ENCODE data around the gene RAB17.

- TF ChIP-seq CTCF (IDR thresholded peaks at IDR 0.05; ENCODE audit: low read depth, low read length): no peak
- no peak for TF ChIP-seq EZH2phosphoT487 (IDR thresholded peaks at IDR 0.05; ENCODE audit: low read depth)
These were observed 19.0 kb downstream of the RAB17 start for GRCh38 chr2:237571551-237571950.

All from OCI-LY3 (cell line).